B cell (primary cell): ENCODE data around the gene MTO1. TPM values are rescaled to one million over a fixed set of nuclear protein-coding genes. Genes with fewer than 3 reads are reported as not detected.

ENCODE experiments used
- ATAC-seq: fragments of 200-7000 bp; cut with Tn5 transposase; one replicate; pipeline ENCODE4 v1.10.0; 2021; ENCODE audit warnings: low read depth, mild to moderate bottlenecking, moderate number of reproducible peaks, moderate library complexity
- CTCF ChIA-PET: fragments of 350-600 bp; sonication (Branson Sonifier 250); formaldehyde crosslinking; loops from one replicate; lab custom pipeline; 2021; ENCODE audit warnings: antibody characterized with exemption, inconsistent platforms; lab: Charles Lee
- POLR2A ChIA-PET: fragments of 350-600 bp; sonication (Branson Sonifier 250); formaldehyde crosslinking; loops from one replicate; lab custom pipeline; 2021; ENCODE audit warnings: antibody characterized with exemption; lab: Charles Lee
- DNase-seq: peaks from one replicate; pipeline ENCODE4 v3.0.0; 2013
- H2AFZ ChIP-seq: 2 replicates; pipeline ENCODE4 v1.6.1; 2012; ENCODE audit warnings: mild to moderate bottlenecking, low read depth, low read length; ENCODE audit not compliant: insufficient read depth, poor library complexity, severe bottlenecking
- H3K27ac ChIP-seq, 2 donors: 1 replicate in 1 of 2; 2 replicates in 1 of 2; pipeline ENCODE4 v1.5.1; 2012 to 2013; ENCODE audit warnings: low read length in 2 of 2, mild to moderate bottlenecking in 2 of 2, moderate library complexity in 1 of 2
- H3K27me3 ChIP-seq, 4 experiments: fragments of 200-600 bp in 1 of 4; sonication (generic) in 1 of 4; replicated peaks in 1 of 4; 1 replicate in 2 of 4; 2 replicates in 2 of 4; pipeline versions ENCODE4 v1.6.1 to v1.7.0; 2013 to 2016; ENCODE audit warnings: low read length in 3 of 4, mild to moderate bottlenecking in 2 of 4, mixed read lengths in 1 of 4, moderate library complexity in 1 of 4; ENCODE audit not compliant: insufficient read depth in 4 of 4, control insufficient read depth in 3 of 4; ENCODE audit errors: control extremely low read depth in 1 of 4
- H3K36me3 ChIP-seq, 2 experiments: replicated peaks in 1 of 2; 1 replicate in 1 of 2; 2 replicates in 1 of 2; pipeline versions ENCODE4 v1.6.1 to v1.7.1; 2013; ENCODE audit warnings: low read length in 1 of 2; ENCODE audit not compliant: insufficient read depth in 2 of 2, control insufficient read depth in 1 of 2; ENCODE audit errors: control extremely low read depth in 1 of 2, extremely low read depth in 1 of 2
- H3K4me1 ChIP-seq, 2 donors: fragments of 200-600 bp in 1 of 2; sonication (generic) in 1 of 2; 1 replicate in 1 of 2; 2 replicates in 1 of 2; pipeline versions ENCODE4 v1.5.1 to v1.6.1; 2013 to 2017; ENCODE audit warnings: low read length in 2 of 2; ENCODE audit not compliant: control insufficient read depth in 2 of 2, insufficient read depth in 2 of 2
- H3K4me2 ChIP-seq: replicated peaks from 2 replicates; pipeline ENCODE3; 2012; ENCODE audit warnings: mild to moderate bottlenecking, low read depth, low read length; ENCODE audit not compliant: poor library complexity, severe bottlenecking
- H3K4me3 ChIP-seq, 5 experiments: fragments of 200-600 bp in 1 of 5; sonication (generic) in 1 of 5; 1 replicate in 3 of 5; 2 replicates in 2 of 5; pipeline versions ENCODE4 v1.5.1 to v1.7.0; 2011 to 2016; ENCODE audit warnings: low read length in 4 of 5, mild to moderate bottlenecking in 4 of 5, low read depth in 2 of 5, control low read depth in 1 of 5, moderate library complexity in 1 of 5; ENCODE audit not compliant: insufficient read depth in 1 of 5; ENCODE audit errors: control extremely low read depth in 1 of 5, extremely low read depth in 1 of 5
- H3K79me2 ChIP-seq: fragments of 200-600 bp; sonication (generic); one replicate; pipeline ENCODE4 v1.6.0; 2016; ENCODE audit warnings: low read length; ENCODE audit not compliant: control insufficient read depth, insufficient read depth
- H3K9ac ChIP-seq: fragments of 200-600 bp; sonication (generic); 2 replicates; pipeline ENCODE4 v1.6.1; 2017; ENCODE audit warnings: mild to moderate bottlenecking, low read length, moderate library complexity
- H3K9me3 ChIP-seq, 3 donors: one replicate each; pipeline versions ENCODE4 v1.6.1 to v1.7.1; 2013; ENCODE audit warnings: low read length in 2 of 3; ENCODE audit not compliant: control insufficient read depth in 2 of 3, insufficient read depth in 1 of 3; ENCODE audit errors: control extremely low read depth in 1 of 3
- H4K20me1 ChIP-seq: 2 replicates; pipeline ENCODE4 v1.6.0; 2012; ENCODE audit warnings: mild to moderate bottlenecking, low read length; ENCODE audit not compliant: insufficient read depth, control insufficient read depth, poor library complexity, severe bottlenecking
- H3K27ac Mint-ChIP-seq: one replicate; pipeline ENCODE4 v1.8.0; 2021; ENCODE audit warnings: mixed read lengths
- H3K27me3 Mint-ChIP-seq: one replicate; pipeline ENCODE4 v1.8.0; 2021; ENCODE audit warnings: mixed read lengths
- H3K4me1 Mint-ChIP-seq: one replicate; pipeline ENCODE4 v1.8.0; 2021; ENCODE audit warnings: mixed read lengths
- H3K4me3 Mint-ChIP-seq: one replicate; pipeline ENCODE4 v1.8.0; 2021; ENCODE audit warnings: mixed read lengths
- H3K9me3 Mint-ChIP-seq: one replicate; pipeline ENCODE4 v1.8.0; 2022; ENCODE audit warnings: mixed read lengths; ENCODE audit not compliant: insufficient read depth
- EZH2 ChIP-seq: IDR thresholded peaks from 2 replicates; pipeline ENCODE4 v1.6.1; 2012; ENCODE audit warnings: borderline replicate concordance, low read depth, mild to moderate bottlenecking, moderate library complexity, low read length; ENCODE audit not compliant: insufficient read depth, poor library complexity, severe bottlenecking
- WGBS: methylation state at CpG from one replicate; pipeline ENCODE4 v1.1.5; 2013; ENCODE audit warnings: missing lambda C conversion rate; ENCODE audit not compliant: insufficient coverage; 5-methylcytosine and 5-hydroxymethylcytosine counted together
- intact Hi-C: fragments of 100-400 bp; cut with micrococcal nuclease; formaldehyde crosslinking; loops from one replicate; pipeline ENCODE4 v1.10.0; 2022
- polyA plus RNA-seq: library from polyadenylated mRNA; depleted of rRNA; stranded (reverse); fragments of >200 nt; gene quantifications from 2 replicates; pipeline ENCODE4 v1.2.3, GENCODE V29; 2012
- total RNA-seq, 2 donors: library from RNA; stranded (reverse); fragments of 120-200 nt in 1 of 2; gene quantifications; 1 replicate in 1 of 2; 2 replicates in 1 of 2; pipeline versions ENCODE4 v1.2.3 to v1.2.4, GENCODE V29; 2013 to 2022
- TF ChIP-seq, protein P1 (sequence below): fragments of 200-600 bp; IDR thresholded peaks from one replicate; pipeline ENCODE4 v1.8.0; 2022; ENCODE audit warnings: antibody characterized with exemption, mild to moderate bottlenecking

Gene MTO1
- total and polyA plus RNA-seq, 2 donors (not counting 1 experiment from before 2014, with no cell fraction given) = 52.1 to 84.4 TPM

DNA sequence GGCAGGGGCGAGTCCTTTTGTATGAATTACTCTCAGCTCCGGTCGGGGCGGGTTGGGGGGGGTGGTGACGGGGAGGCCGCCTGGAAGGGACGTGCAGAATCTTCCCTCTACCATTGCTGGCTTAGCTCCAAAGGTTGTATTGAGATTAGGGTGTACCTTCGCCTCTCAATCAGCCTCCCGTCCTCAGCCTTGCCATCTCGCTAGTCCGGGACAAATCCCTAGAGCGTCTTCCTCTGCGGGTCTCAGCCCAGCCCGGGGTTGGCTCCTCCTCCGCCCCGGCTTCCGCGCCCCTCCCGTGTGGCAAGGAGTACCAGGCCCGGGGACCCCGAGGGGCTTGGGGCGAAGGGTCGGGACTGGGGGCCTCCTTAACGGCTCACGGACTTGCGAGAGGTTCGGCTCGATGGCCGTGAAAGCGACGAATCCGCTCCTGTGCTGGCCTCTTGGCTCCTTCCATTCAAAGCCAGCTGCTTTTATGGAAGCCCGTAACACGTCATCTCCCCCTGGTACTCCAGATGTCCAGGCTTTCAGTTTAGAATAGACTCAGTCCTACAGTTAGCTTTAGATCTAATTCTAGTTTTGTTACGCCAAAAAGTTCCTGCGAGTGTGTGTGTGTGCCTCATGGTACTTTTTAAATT is 59.9 kb downstream of the MTO1 start:
- peak overlapping the region; percentile 95 for H3K27ac Mint-ChIP-seq
- Histone ChIP-seq H3K4me2 (peak overlapping the region; percentile 77), H3K36me3 (peaks cover 13 to 34% of the 10 kb centered on the region in 2 experiments), H3K9ac (peak overlapping the region; percentile 80), H4K20me1 (peaks cover 34% of the 10 kb centered on the region), H2AFZ (peak overlapping the region; percentile 79), H3K27ac (peak overlapping the region; percentile 95 to 99), H3K27me3 (no peaks in the 10 kb centered on the region), H3K79me2 (peaks cover 41% of the 10 kb centered on the region), H3K4me1 (peaks cover 46 to 61% of the 10 kb centered on the region in 2 donors), H3K4me3 (peak overlapping the region; percentile 87 to 100 (median 98)), H3K9me3 (peaks cover 0 to 4% (median 0%) of the 10 kb centered on the region in 3 donors)
- TF ChIP-seq, protein P1, sequence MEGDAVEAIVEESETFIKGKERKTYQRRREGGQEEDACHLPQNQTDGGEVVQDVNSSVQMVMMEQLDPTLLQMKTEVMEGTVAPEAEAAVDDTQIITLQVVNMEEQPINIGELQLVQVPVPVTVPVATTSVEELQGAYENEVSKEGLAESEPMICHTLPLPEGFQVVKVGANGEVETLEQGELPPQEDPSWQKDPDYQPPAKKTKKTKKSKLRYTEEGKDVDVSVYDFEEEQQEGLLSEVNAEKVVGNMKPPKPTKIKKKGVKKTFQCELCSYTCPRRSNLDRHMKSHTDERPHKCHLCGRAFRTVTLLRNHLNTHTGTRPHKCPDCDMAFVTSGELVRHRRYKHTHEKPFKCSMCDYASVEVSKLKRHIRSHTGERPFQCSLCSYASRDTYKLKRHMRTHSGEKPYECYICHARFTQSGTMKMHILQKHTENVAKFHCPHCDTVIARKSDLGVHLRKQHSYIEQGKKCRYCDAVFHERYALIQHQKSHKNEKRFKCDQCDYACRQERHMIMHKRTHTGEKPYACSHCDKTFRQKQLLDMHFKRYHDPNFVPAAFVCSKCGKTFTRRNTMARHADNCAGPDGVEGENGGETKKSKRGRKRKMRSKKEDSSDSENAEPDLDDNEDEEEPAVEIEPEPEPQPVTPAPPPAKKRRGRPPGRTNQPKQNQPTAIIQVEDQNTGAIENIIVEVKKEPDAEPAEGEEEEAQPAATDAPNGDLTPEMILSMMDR = no peak
- no peak for TF ChIP-seq EZH2
- intact Hi-C loops = loop anchor here (1.0 to 5.0 kb wide), 5 partner anchors 59 to 1722 kb away; partner anchors contain the start of genes CGAS, COX7A2 and KCNQ5
- no peak for DNase-seq
- H3K4me1 Mint-ChIP-seq = peaks cover 59% of the 10 kb centered on the region
- H3K4me3 Mint-ChIP-seq = peak overlapping the region; percentile 97
- CTCF ChIA-PET = interaction anchor here (1.1 to 3.5 kb wide), 6 partner anchors 59 to 131 kb away, joined by 3 to 42 read pairs (median 10); partner anchors contain the start of genes MTO1 and SLC17A5
- H3K27me3 Mint-ChIP-seq = no peaks in the 10 kb centered on the region
- ATAC-seq = peak; percentile 38
- WGBS = under 1% methylated on average over 29 of the region's 36 CpGs
- H3K9me3 Mint-ChIP-seq = no peaks in the 10 kb centered on the region
- POLR2A ChIA-PET = interaction anchor here (0.5 to 5.4 kb wide), 12 partner anchors 22 to 828 kb away, joined by 3 to 49 read pairs (median 6); partner anchors contain the start of genes CGAS, MTO1 and SLC17A5
